IMR-90 (cell line): ENCODE data around the gene WBP2. TPM values are rescaled to one million over a fixed set of nuclear protein-coding genes. Genes with fewer than 3 reads are reported as not detected.

Experiments used
- ATAC-seq: fragments of 200-7000 bp; cut with Tn5 transposase; 2 replicates; pipeline ENCODE4 v1.9.1; 2020; ENCODE audit warnings: low read depth, mild to moderate bottlenecking, moderate library complexity
- BruUV-seq: library from RNA; stranded (reverse); fragments of 400-500 nt; replicated peaks from 2 replicates; lab custom pipeline; 2021; lab: Mats Ljungman, UMichigan
- CTCF ChIA-PET: fragments of 300-600 bp; formaldehyde crosslinking; extraction: SDS; loops from one replicate; lab custom pipeline; 2021; ENCODE audit warnings: antibody characterized with exemption; lab: Yijun Ruan, JAX
- POLR2A ChIA-PET: fragments of 300-600 bp; sonication (Branson Sonifier 250); formaldehyde crosslinking; loops from one replicate; lab custom pipeline; 2022; ENCODE audit warnings: antibody characterized with exemption; ENCODE audit not compliant: unreplicated experiment; lab: Charles Lee
- DNase-seq: peaks from one replicate; pipeline ENCODE4 v3.0.0; 2013
- H2AFZ ChIP-seq: replicated peaks from 2 replicates; pipeline ENCODE3; 2013; ENCODE audit warnings: low read length, mild to moderate bottlenecking; ENCODE audit not compliant: poor library complexity
- H2AK5ac ChIP-seq: 2 replicates; pipeline ENCODE4 v1.6.1; 2013; ENCODE audit warnings: low read depth, low read length, inconsistent platforms
- H2AK9ac ChIP-seq: replicated peaks from 2 replicates; pipeline ENCODE3; 2013; ENCODE audit warnings: mild to moderate bottlenecking, low read depth, low read length, moderate library complexity; ENCODE audit not compliant: poor library complexity
- H2BK120ac ChIP-seq: 2 replicates; pipeline ENCODE4 v1.6.1; 2013; ENCODE audit warnings: low read depth, low read length, inconsistent platforms
- H2BK15ac ChIP-seq: 3 replicates; pipeline ENCODE4 v1.6.1; 2013; ENCODE audit warnings: low read depth, low read length, inconsistent platforms
- H2BK20ac ChIP-seq: 2 replicates; pipeline ENCODE4 v1.6.1; 2013; ENCODE audit warnings: low read depth, mild to moderate bottlenecking, inconsistent platforms, low read length, moderate library complexity
- H2BK5ac ChIP-seq: 2 replicates; pipeline ENCODE4 v1.6.1; 2013; ENCODE audit warnings: mild to moderate bottlenecking, low read depth, low read length, inconsistent platforms; ENCODE audit not compliant: poor library complexity, severe bottlenecking
- H3K14ac ChIP-seq: replicated peaks from 2 replicates; pipeline ENCODE4 v1.6.1; 2013; ENCODE audit warnings: low read depth, low read length, inconsistent platforms
- H3K18ac ChIP-seq: 2 replicates; pipeline ENCODE4 v1.6.1; 2013; ENCODE audit warnings: low read depth, low read length, control low read depth
- H3K23ac ChIP-seq: 2 replicates; pipeline ENCODE4 v1.6.1; 2013; ENCODE audit warnings: low read depth, low read length, inconsistent platforms
- H3K27ac ChIP-seq: 2 replicates; pipeline ENCODE4 v1.5.1; 2013; ENCODE audit warnings: mild to moderate bottlenecking, control low read depth, low read length; ENCODE audit not compliant: insufficient read depth
- H3K27me3 ChIP-seq: 2 replicates; pipeline ENCODE4 v1.6.1; 2013; ENCODE audit warnings: low read length; ENCODE audit not compliant: control insufficient read depth, insufficient read depth
- H3K36me3 ChIP-seq: 2 replicates; pipeline ENCODE4 v1.6.1; 2013; ENCODE audit warnings: low read length, mixed read lengths; ENCODE audit not compliant: control insufficient read depth, insufficient read depth
- H3K4ac ChIP-seq: 2 replicates; pipeline ENCODE4 v1.6.1; 2013; ENCODE audit warnings: low read depth, low read length, inconsistent platforms
- H3K4me1 ChIP-seq: 2 replicates; pipeline ENCODE4 v1.6.1; 2013; ENCODE audit warnings: low read length, mixed read lengths; ENCODE audit not compliant: control insufficient read depth, insufficient read depth
- H3K4me2 ChIP-seq: 2 replicates; pipeline ENCODE4 v1.6.1; 2013; ENCODE audit warnings: low read depth, mild to moderate bottlenecking, control low read depth, low read length, moderate library complexity
- H3K4me3 ChIP-seq: 2 replicates; pipeline ENCODE4 v1.5.1; 2013; ENCODE audit warnings: low read depth, mild to moderate bottlenecking, control low read depth, low read length, moderate library complexity; ENCODE audit not compliant: insufficient read depth
- H3K56ac ChIP-seq: 2 replicates; pipeline ENCODE4 v1.6.1; 2013; ENCODE audit warnings: low read length, inconsistent platforms; ENCODE audit not compliant: insufficient read depth; ENCODE audit errors: extremely low read depth
- H3K79me1 ChIP-seq, 2 experiments: 2 replicates each; pipeline ENCODE4 v1.6.1; 2013; ENCODE audit warnings: low read length in 2 of 2, inconsistent platforms in 1 of 2, low read depth in 1 of 2
- H3K9ac ChIP-seq: 2 replicates; pipeline ENCODE4 v1.6.1; 2013; ENCODE audit warnings: low read depth, low read length, control low read depth
- H3K9me1 ChIP-seq: 2 replicates; pipeline ENCODE4 v1.6.1; 2013; ENCODE audit warnings: low read length, inconsistent platforms; ENCODE audit not compliant: insufficient read depth
- H3K9me3 ChIP-seq: 2 replicates; pipeline ENCODE4 v1.6.1; 2013; ENCODE audit warnings: low read length; ENCODE audit not compliant: control insufficient read depth, insufficient read depth
- H4K20me1 ChIP-seq: 2 replicates; pipeline ENCODE4 v1.6.1; 2013; ENCODE audit warnings: low read length, inconsistent platforms; ENCODE audit not compliant: insufficient read depth
- H4K5ac ChIP-seq: 2 replicates; pipeline ENCODE4 v1.6.1; 2013; ENCODE audit warnings: mild to moderate bottlenecking, low read depth, low read length, control low read depth
- H4K8ac ChIP-seq, 2 experiments: 2 replicates each; pipeline ENCODE4 v1.6.1; 2013; ENCODE audit warnings: low read depth in 2 of 2, low read length in 2 of 2, control low read depth in 1 of 2, inconsistent platforms in 1 of 2
- H4K91ac ChIP-seq: 2 replicates; pipeline ENCODE4 v1.6.1; 2013; ENCODE audit warnings: low read depth, low read length, inconsistent platforms; ENCODE audit not compliant: insufficient read depth
- MXI1 ChIP-seq: IDR thresholded peaks from 2 replicates; pipeline ENCODE4 v1.6.1; 2012; ENCODE audit warnings: low read depth, mild to moderate bottlenecking, low read length, moderate library complexity, borderline replicate concordance
- POLR2A ChIP-seq: IDR thresholded peaks from 2 replicates; pipeline ENCODE4 v1.6.1; 2012; ENCODE audit warnings: mild to moderate bottlenecking, low read depth, low read length
- RCOR1 ChIP-seq: IDR thresholded peaks from 2 replicates; pipeline ENCODE4 v1.6.1; 2012; ENCODE audit warnings: mild to moderate bottlenecking, low read length, improper control_type of control experiment; ENCODE audit not compliant: insufficient replicate concordance
- WGBS, 2 experiments: methylation state at CpG; one replicate each; pipeline versions ENCODE4 v1.1.5 to v1.1.7; 2013; ENCODE audit warnings: missing lambda C conversion rate in 2 of 2; ENCODE audit not compliant: insufficient read length in 1 of 2; ENCODE audit errors: extremely low coverage in 2 of 2; 5-methylcytosine and 5-hydroxymethylcytosine counted together
- dilution Hi-C: fragments of 300-500 bp; cut with HindIII; formaldehyde crosslinking; loops from one replicate; pipeline ENCODE4 v1.14.3; 2018; ENCODE audit warnings: low sequenced_read_pairs; ENCODE audit not compliant: unreplicated experiment
- in situ Hi-C: fragments of 300-500 bp; cut with MboI; formaldehyde crosslinking; loops from 3 replicates; pipeline ENCODE4 v1.14.3; 2019; ENCODE audit warnings: low sequenced_read_pairs, inconsistent platforms, mixed read lengths
- intact Hi-C: fragments of 100-400 bp; cut with micrococcal nuclease; formaldehyde crosslinking; loops from 2 replicates; pipeline ENCODE4 v1.10.0; 2022
- polyA plus RNA-seq, 3 experiments: library from polyadenylated mRNA; depleted of rRNA; stranded (reverse); fragments of >200 nt; gene quantifications; 2 replicates each; pipeline ENCODE4 v1.2.3, GENCODE V29; 2012; ENCODE audit warnings: low replicate concordance in 1 of 3
- total RNA-seq: library from RNA; depleted of rRNA; stranded (reverse); fragments of >200 nt; gene quantifications from 2 replicates; pipeline ENCODE4 v1.2.3, GENCODE V29; 2012

WBP2 gene
- total and polyA plus RNA-seq, 2 of the 4 experiments (the other 2 are of a cell fraction), result 9.0 to 35.5 TPM

DNA sequence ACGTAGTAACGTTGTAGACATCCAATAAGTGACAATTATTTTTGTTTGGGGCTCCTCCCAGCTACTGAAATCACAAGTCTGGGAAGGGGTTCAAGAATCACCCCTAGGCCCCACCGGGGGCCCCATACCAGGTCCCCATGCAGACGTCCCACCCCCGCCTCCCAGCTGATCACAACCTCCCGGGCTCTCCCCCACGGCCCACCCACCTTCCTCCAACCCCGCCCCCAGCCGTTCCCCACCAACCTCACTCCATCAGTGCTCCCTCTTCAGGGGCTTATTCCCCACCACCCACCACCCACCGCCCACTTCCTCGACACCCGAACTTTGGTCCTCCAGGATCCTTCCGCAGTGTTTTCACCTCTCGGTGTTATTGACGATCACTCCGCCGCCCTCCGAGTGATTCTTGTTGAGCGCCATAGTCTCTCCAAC lies 240 bp downstream of the WBP2 start:
- intact Hi-C loops, result no loop called here
- H2BK15ac ChIP-seq, result no peak overlapping the region; the same call in 2 of the 3 replicates
- peak overlapping the region; percentile 58 for H3K27ac ChIP-seq
- no TSS peak for BruUV-seq
- peak overlapping the region; percentile 55 for H3K4me3 ChIP-seq
- 0 out of 2 replicates have a peak overlapping the region, but pooled peaks have one; percentile 16 for H2AK5ac ChIP-seq
- H3K79me1 ChIP-seq, result peaks cover 6 to 29% of the 10 kb centered on the region in 2 experiments; a peak in 3 of 4 replicates
- no peak overlapping the region for H4K5ac ChIP-seq
- H3K36me3 ChIP-seq, result peaks cover 13% of the 10 kb centered on the region
- in situ Hi-C loops, result no loop called here
- dilution Hi-C loops, result no loop called here
- CTCF ChIA-PET, result interaction anchor here (0.7 to 2.1 kb wide), 7 partner anchors 21 to 159 kb away, joined by 3 to 9 read pairs (median 3); partner anchors contain the start of gene TRIM65
- peaks cover 7% of the 10 kb centered on the region for H3K9me1 ChIP-seq
- peak overlapping the region in 1 of 2 experiments; percentile 67; a peak in 1 of 4 replicates for H4K8ac ChIP-seq
- H4K20me1 ChIP-seq, result peaks cover 5% of the 10 kb centered on the region; the same call in 1 of the 2 replicates
- POLR2A ChIA-PET, result interaction anchor here (0.5 to 1.5 kb wide), 8 partner anchors 10 to 333 kb away, joined by 3 to 12 read pairs (median 5); a partner anchor contains a TSS
- H3K9me3 ChIP-seq, result no peaks in the 10 kb centered on the region
- peak overlapping the region; percentile 46; the same call in 1 of the 2 replicates for H4K91ac ChIP-seq
- H2BK120ac ChIP-seq, result no peak overlapping the region
- peaks cover 11% of the 10 kb centered on the region for H3K4me1 ChIP-seq
- peak overlapping the region; percentile 54 for H3K14ac ChIP-seq
- TF ChIP-seq MXI1 (0 out of 2 replicates have a peak, but pooled peaks have one; percentile 6), RCOR1 (no peak), POLR2A (peak; percentile 58; the same call in 1 of the 2 replicates)
- H3K27me3 ChIP-seq, result no peaks in the 10 kb centered on the region
- H3K9ac ChIP-seq, result peak overlapping the region; percentile 50
- DNase-seq (no peak), ATAC-seq (no peak; the same call in 1 of the 2 replicates)
- no peak overlapping the region for H2BK20ac ChIP-seq
- H3K4ac ChIP-seq, result peak overlapping the region; percentile 61
- no peak overlapping the region for H3K18ac ChIP-seq
- H2AK9ac ChIP-seq, result no peak overlapping the region
- H3K4me2 ChIP-seq, result peak overlapping the region; percentile 86
- H3K23ac ChIP-seq, result no peak overlapping the region
- peak overlapping the region; percentile 94 for H2AFZ ChIP-seq
- H3K56ac ChIP-seq, result no peak overlapping the region; the same call in 1 of the 2 replicates
- H2BK5ac ChIP-seq, result peak overlapping the region; percentile 48
- 1% methylated on average over 9 of the region's 19 CpGs; no CpG with 5 or more reads in 1 of the 2 experiments for WGBS, 2 experiments
